SW 1271 (cell line): ENCODE results near the gene ATP6V0D1.

Experiments
- DNase-seq, 2 experiments: peaks; one replicate each; lab custom pipeline; 2025; lab: John Stamatoyannopoulos, UW

Gene ATP6V0D1

DNA sequence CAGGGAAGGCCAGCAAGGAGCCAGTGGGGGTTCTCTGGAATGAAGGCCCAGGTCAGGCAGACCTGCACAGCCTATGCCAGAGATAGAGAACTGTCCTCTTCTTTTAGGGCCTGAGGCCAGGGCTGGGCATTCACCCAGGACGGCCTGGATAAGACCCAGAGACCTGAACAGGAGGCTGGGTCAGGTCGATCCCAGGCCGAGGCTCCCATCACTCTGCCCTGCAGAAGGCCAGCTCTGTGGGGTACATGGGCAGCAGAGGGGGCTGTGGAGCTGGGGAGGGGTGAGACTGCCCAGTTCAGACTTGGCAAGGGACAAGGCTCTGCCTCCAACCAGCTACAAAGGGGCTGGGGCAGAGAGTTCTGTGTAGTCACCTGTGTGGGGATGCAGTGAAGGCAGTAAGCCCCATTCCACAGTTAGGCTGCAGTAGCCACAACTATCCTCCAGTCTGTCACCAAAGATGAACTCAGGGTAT is 35.5 kb downstream of the ATP6V0D1 start:
- DNase-seq = no peak

DNA sequence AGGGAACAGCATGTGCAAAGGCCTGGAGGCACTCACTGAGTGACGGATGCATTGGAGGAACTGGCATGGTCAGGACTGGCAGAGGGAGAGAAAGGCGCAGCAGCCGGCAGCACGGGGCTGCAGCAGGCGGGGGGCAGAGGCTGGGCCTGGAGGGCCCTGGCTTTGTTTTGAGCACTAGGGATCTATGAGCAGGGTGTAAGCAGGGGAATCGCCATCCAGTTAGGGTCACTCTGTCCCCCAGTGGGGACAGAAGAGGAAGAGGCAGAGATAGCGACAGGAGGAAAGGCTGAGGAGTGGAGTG is 35.9 kb downstream of the ATP6V0D1 start:
- DNase-seq = no peak

DNA sequence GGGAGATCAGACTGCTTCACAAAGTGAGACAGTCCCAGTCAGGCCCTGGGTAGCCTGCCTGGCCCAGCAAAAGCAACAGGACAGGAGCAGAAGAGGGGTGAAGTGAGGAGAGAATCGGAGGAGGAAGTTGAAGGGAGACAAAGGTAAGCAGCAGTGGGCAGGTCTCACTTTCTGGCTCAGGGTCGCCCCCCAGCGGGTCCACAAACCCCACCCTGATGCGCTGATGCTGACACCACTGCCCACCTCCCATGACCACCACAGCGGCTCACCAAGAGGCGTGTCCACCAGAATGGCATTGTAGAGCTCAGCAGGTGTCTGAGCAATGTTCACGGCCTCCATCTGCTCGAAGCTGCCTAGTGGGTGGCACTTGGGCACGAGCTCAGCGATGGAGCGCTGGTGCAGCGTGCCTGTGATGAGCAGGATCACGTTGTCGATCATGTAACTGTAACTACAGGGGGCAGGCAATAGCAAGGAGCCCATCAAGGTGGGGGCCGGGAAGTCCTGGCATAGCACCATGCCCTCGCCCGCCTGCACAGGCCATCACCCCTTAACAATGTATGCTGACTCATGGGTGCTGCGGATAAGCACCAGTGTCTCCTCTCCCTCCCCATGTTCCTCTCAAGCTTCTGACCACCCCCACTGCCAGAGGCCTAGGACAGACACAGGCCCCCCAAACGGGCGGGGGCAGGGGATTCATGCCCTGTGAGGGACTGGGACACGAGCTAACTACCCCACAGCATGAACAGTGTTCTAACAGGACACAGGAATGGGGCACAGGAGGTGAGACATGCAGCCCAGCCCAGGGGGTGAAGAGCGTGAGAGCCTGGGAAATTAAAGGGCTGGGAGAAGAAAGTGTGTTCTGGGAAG is 36.5 kb downstream of the ATP6V0D1 start:
- DNase-seq = no peak

DNA sequence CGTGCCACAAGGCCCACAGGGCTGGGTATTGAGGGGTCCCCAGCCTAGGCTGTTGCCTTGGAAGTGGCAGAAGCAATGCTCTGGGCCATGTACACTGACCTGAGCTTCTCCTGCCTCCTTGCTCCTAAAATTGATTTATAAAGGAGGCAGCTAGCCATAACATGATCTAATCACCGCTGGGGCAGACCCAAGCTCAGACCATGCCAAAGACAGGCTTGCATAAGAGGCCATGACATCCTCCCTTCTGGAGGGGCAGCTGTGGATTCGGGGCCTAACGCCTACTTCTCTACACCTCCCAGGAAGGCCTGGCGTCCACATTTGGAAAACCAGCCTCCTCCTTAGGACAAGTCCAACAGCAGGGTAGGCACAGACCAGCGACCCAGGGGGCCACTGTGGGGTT is 37.7 kb downstream of the ATP6V0D1 start:
- no peak for DNase-seq

DNA sequence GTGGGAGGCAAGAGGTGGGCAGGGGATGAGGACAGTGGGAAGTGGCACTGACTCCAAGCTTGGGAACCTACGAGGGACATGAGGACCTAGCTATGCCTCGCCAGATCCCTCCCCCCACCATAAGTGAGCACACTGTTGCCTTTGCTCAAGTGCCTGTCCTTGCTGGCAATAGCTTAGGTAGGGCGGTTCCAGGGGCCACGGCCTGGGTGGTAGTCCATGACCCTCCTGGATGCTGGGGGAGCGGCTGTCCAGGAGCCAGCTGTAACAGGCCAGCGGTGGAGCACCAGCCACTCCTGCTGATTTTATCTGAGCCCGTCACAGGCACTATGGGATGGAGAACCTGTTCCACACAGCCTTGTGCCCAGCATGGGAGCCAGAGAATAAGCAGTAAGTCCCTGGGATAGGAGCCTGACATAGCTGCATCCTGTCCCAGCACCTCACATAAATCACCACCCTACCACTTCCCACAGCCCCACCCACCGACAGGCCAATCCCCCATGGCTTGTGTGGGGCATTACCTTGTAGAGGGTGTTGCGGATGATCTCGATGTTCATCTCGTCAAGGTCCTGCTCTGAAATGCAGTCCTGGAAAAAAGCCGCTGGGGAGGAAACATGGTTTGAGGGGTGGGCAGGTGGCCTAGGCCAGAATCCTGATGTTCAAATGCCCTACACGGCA is 38.2 kb downstream of the ATP6V0D1 start:
- DNase-seq = no peak

DNA sequence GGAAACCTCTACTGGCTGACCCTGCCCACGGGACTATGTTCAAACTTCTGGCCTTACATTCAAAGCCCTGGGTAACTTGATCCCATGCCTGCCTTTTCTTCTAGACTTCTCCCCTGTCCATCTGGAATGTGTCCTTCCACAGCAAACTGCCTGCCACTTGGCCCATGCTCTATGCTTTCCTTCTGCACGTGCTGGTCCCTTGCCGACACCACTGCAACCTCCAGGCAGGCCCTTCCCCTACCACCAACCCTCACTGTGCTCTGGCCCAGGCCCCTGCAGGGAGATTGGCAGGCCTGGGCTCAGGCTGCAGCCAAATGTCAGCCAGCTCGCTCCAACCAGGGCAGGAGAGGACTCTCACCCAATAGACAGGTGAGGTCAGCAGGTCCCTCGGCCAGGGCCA is 39.0 kb downstream of the ATP6V0D1 start:
- DNase-seq = no peak

DNA sequence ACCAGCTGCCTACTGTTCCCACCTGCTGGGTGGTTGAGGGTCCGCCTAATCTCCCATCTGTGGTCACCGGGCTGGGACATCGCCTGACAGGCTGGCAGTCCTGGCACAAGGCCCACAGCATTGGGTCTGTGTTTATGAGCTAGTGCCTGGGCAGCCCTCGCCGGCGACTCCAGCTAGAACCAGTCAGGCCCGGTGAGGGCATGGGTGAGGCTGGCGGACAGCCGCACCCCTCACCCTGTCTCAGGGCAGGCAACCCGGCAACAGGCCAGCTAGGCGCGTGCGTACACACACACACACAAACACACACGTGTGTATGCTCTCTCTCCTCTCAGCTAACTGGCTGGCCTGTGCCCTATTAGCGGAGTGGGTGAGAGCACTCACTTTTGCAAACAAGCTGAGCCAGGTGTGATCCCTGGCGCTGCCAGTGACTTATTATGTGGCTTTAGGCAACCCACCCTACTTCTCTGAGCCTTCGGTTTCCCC is 39.6 kb downstream of the ATP6V0D1 start:
- no peak for DNase-seq

DNA sequence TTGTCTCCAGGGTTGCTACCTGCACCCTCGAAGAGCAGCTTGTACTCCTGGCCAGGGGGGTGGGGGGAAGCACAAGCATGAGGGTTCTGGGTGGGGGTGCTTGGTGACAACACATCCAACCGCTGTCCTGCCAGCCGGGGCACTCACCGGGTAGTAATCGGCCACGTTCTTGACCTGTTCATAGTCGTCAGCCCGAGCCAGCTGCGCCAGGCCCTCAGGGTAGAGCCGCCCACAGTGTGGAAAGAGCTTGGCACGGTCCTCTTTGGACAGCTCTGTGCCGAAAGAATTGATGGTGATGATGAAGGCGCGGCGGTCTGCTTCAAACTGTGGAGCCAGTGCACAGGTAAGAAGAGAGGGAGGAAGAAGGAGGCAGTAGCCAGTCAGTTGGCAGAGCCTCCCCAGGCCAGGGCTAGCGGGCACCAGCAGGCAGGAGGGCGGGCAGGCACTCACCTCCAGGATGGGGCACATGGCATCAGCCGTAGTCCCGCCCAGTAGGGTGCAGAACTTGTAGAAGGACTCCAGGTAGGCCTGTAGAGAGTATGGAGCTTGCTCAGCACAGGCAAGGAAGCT is 42.0 kb downstream of the ATP6V0D1 start:
- no peak for DNase-seq

DNA sequence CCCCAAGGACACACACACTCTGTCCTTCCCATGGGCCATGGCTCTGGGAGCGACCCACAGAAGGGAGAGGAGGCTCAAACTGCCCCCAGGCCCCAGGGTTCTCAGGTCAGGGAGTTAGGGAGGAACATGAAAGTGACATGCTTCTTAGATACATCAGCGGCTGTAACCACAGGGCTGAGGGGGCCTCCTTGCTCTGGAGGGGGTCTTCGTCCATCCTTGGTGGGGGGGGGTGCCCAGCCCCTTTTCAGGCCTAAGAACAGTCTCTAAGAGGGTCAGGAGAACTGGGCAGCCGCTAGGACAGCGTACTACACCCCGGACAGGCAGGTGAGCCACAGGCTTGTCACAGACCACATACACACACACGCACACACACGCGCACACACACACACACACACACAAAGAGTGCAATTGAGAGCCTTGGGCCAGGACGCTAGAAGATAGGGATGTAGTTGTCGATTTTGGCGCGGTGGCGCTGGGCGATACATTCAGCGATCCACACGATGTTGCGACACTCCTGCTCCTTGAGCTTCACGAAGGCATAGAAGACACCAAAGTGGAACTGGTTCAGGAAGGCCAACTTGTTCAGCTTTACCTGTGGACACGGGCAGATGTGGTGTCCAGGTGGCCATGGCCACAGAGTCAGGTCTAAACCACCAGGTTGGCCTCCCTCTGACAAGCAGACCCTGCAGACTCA is 42.7 kb downstream of the ATP6V0D1 start:
- no peak for DNase-seq

DNA sequence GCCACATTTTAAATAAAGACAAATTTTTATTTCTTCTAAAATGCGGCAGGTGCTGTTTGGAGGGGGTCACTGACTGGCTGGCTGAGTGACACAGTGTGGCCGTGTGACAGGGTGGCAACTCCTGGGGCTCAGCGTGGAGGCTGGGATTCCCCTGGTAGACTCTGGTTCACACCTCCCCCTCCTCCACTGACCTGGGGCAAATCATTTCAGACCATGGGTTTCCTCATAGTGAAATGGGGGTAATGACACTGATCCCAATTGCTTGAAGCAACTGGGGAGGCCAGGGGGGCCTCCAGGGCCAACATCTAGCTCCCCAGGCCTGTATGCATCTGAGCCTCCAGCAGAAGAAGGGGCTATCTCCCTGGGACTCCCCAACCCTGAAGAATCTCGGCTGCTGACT is 43.4 kb downstream of the ATP6V0D1 start:
- DNase-seq = no peak

DNA sequence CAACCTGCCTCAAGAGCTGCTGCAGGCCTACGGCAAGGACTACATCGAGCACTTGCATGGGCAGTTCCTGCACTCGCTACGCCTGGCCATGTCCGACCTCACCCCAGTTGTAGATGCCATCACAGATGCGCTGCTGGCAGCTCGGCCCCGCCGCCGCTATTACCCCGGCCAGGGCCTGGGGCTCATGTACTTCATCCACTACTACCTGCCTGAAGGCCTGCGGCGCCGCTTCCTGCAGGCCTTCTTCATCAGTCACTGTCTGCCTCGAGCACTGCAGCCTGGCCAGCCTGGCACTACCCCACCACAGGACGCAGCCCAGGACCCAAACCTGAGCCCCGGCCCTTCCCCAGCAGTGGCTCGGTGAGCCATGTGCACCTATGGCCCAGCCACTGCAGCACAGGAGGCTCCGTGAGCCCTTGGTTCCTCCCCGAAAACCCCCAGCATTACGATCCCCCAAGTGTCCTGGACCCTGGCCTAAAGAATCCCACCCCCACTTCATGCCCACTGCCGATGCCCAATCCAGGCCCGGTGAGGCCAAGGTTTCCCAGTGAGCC is 44.2 kb downstream of the ATP6V0D1 start:
- no peak for DNase-seq

DNA sequence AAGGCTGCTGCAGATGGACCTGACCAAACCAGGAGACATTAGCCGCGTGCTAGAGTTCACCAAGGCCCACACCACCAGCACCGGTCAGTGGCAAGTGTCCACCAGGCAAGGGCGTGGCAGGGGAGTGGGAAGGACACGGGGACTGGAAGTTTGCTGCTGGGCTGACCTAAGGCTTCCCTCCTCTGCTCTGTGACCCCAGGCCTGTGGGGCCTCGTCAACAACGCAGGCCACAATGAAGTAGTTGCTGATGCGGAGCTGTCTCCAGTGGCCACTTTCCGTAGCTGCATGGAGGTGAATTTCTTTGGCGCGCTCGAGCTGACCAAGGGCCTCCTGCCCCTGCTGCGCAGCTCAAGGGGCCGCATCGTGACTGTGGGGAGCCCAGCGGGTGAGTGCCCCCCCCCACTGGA is 45.2 kb downstream of the ATP6V0D1 start:
- no peak for DNase-seq

DNA sequence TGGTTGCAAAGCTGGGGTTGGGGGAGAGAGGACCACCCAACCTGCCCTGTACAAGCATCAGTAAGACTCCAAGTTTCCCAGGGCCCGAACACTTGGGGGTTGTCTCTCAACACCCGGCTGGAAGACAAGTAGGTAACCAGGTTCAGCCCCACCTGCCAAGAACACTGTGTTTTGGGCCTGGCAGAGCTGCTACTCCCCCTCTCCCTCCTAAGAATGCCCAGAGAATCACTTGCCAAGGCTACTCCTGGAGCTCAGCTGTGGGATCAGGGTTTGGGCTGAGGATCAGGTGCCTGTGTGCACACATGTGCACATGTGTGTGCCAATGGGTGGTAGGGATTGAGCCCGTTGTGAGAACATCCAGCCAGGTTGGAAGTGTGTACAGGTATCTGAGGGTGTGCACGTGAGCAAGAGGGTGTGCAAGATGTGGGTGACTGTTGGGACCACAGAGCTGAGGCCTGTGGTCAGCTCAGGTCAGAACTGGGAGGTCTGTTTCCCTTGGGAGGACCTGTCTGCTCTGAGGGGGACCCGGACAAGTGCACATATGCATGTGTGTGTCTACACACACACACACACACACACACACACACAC is 47.7 kb downstream of the ATP6V0D1 start:
- DNase-seq = no peak

DNA sequence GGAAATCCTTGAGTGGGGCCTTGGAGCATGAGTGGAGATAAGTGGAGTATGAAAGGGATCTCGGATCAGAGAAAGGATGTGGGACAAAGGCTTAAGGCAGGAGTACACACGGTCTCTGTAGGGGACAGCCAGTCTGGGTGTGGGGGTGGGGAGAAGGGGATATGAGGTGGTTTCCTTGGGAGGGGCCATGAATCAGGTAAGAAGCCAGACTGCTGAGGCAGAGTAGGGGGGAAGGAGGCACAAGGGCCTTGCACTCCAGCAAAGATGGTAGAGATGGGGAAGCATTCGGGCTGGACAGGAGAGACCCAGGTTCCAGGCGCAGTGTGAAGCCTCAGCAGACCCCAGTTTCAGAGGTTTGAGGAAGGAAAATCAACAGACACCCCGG is 48.5 kb downstream of the ATP6V0D1 start:
- no peak for DNase-seq

DNA sequence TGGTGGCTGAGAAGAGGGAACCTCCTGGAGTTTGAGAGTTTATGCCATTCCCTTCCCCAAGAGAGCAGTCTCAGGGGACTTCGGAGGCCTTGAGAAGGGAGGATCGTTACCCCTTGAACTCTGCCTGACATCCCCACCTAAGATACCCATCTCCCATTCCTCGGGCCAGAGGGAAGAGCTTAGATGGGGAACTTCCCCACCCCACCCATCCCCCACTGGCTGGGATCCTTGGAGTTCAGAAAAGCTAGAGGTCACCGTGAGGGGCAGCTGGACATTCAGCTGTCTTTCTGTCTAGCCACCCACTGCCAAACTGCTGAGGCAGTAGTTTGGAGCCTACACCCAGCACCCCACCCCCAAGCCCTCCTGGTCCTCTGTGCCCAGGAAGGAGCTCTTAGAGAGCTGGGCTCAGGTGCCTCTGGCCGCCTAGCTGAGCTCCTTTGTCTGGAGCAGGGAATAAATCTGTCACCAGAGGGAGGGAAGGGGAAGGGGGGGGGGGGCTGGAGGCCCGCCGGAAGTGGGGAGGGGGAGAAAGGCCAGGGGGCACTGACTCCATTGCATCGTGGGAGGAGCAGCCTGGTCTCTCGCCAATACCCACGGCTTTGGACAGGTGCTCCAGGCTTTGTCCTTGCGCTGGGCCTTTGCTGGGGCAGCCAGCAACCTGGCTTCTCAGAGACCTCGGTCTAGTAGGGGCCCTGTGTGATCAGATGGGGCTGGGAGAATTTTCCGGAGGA is 49.0 kb downstream of the ATP6V0D1 start:
- no peak for DNase-seq

DNA sequence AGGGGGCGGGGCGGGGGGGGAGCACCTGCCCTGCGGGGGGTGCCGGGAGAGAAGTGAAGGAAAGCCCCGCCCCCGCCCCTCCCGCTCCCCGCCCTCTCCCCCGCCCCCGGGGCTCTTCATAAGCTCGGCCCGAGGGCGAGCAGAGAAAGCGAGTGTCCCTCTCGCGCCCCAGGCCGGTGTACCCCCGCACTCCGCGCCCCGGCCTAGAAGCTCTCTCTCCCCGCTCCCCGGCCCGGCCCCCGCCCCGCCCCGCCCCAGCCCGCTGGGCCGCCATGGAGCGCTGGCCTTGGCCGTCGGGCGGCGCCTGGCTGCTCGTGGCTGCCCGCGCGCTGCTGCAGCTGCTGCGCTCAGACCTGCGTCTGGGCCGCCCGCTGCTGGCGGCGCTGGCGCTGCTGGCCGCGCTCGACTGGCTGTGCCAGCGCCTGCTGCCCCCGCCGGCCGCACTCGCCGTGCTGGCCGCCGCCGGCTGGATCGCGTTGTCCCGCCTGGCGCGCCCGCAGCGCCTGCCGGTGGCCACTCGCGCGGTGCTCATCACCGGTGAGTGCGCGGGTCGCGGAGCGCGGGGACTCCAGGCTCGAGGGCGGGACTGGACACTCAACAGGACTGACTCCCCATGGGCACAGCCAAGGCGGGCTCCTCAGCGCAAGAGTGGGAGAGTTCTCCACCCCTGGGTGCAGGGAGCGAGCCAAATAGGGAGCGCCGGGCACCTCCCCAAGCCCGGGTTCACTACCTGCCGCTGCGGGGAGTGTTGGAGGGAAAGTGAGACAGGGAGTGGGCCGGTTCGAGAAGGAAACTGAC is 49.8 kb downstream of the ATP6V0D1 start, which contains the start of gene HSD11B2:
Gene HSD11B2, plus strand, starts transcription at position 145 of the 798 bp plus-strand sequence. Its CDS starts 128 bp downstream, at position 273.
- DNase-seq = peak in 1 of 2 experiments; percentile 47

DNA sequence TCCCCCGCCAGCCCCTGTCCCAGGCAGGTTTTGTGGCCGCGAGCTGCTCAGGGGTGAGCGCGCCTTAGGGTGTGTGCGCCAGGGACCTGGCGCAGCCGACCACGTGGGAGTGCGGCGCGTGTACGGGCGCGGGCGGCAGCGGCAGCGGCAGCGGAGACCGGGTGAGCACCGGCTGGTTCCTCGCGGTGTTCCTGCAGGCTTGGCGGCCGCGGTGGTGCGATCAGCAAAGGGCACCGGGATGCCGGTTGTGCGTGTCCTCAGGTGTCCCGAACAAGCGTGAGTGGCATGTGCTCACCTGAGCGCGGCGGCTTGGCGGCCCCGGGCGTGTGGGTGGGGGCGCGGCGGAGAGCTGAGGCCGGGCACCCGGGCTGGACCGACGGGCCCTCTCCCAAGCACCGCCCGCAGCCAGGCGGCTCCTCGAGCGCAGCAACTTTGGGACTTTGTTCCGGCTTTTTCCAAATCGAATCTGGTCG is 50.4 kb downstream of the ATP6V0D1 start:
- no peak for DNase-seq

DNA sequence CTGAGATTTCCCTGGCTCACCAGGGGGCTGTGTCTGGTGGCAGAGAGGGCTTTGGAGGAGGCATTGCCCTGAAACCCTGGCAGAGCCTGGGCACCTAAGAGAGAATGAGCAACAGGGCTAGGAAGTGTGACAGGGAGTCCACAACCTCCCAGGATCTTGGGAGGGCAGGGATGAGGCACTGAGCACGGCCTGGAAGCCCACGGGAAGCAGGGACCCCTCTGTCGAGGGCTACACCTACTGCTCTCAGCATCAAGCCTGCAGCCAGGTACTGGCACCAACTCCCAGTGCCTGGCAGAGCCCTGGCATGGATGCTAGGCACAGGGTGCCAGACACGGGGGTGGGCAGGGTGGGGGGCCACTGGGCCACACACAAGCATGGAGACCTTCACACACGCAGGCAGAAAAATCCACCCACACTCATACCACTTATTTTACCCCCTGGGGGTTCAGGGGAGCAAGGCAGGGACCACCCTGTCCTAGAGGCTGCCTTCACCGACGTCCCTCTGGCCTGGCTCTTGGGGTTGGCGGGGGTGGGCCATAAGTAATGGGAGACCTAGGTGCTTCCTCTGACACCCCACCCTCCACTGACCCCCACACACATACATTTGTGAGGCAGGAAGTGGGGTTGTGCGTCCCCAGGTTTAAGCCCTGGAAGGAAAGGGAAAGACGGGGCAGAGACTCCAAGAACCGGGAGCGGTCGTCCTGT is 51.0 kb downstream of the ATP6V0D1 start:
- DNase-seq = no peak

DNA sequence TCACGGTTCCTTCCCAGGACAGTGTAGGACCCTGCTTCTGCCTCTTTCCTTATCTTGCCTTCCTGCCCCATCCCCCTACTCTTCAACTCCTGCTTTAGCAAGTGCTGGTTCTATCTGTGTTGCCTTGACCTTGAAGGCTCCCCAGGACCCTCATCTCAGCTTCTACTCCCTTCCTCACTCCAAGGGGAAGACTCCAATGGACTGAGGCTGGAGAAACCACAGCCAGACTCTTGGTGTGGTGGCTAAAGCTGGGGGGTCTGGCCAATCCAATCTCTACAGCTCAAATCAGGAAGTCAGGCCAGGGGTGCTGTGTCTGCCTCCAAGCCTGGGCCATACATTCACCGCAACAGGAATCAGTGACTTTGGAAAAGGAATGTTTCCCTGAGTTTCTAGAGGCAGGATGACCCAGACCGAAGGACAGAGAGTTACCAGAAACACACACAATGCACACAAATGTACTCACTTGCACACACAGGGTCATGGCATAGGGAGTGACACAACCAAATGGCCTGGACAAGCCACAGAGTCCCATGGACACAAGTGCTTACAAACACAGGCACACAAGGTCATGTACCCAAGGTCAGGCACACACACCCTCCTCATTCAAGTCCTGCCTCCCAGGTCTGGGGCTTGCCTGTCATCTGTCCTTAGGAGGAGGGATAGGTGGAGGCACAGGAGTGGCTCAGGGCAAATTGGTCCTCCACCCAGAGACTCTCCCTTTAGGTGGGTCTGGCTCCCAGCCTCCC is 51.7 kb downstream of the ATP6V0D1 start:
- DNase-seq = no peak
